Testis (tissue), 2 donors: ENCODE data around the gene ATOSA.

Experiments
- POLR2A ChIP-seq: fragments of 450-650 bp; IDR thresholded peaks from one replicate; pipeline ENCODE4 v1.6.1; 2017; ENCODE audit warnings: antibody characterized with exemption, mild to moderate bottlenecking, moderate library complexity
- TF ChIP-seq, protein P1 (sequence below), 3 experiments: fragments of 450-650 bp in 2 of 3; fragments of 200-600 bp in 1 of 3; sonication (generic) in 1 of 3; IDR thresholded peaks; one replicate each; pipeline ENCODE4 v1.5.1; 2016 to 2019; ENCODE audit warnings: antibody characterized with exemption in 3 of 3, mild to moderate bottlenecking in 2 of 3, moderate library complexity in 1 of 3

DNA sequence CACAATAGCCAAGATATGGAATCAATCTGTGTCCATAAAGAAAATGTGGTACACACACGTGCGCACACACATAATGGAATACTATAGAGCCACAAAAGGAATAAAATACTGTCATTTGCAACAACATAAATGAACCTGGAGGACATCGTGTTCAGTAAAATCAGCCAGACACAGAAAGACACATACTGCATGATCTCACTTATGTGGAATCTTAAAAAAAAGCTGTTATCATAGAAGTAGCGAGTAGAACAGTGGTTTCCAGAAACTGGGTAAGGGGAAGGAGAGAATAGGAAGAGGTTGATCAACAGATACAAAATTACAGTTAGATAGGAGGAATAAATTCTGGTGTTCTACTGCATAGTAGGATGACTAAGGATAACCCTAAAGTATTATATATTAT lies 11.1 kb downstream of the ATOSA start:
- TF ChIP-seq, protein P1, sequence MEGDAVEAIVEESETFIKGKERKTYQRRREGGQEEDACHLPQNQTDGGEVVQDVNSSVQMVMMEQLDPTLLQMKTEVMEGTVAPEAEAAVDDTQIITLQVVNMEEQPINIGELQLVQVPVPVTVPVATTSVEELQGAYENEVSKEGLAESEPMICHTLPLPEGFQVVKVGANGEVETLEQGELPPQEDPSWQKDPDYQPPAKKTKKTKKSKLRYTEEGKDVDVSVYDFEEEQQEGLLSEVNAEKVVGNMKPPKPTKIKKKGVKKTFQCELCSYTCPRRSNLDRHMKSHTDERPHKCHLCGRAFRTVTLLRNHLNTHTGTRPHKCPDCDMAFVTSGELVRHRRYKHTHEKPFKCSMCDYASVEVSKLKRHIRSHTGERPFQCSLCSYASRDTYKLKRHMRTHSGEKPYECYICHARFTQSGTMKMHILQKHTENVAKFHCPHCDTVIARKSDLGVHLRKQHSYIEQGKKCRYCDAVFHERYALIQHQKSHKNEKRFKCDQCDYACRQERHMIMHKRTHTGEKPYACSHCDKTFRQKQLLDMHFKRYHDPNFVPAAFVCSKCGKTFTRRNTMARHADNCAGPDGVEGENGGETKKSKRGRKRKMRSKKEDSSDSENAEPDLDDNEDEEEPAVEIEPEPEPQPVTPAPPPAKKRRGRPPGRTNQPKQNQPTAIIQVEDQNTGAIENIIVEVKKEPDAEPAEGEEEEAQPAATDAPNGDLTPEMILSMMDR (IDR thresholded peaks at IDR 0.05): no peak
- no peak for TF ChIP-seq POLR2A
